Stomach (tissue), 4 donors: ENCODE data around the gene CHN2.

Experiments
- CTCF ChIP-seq, 7 experiments: fragments of 450-650 bp in 4 of 7; fragments of 200-600 bp in 3 of 7; sonication (generic) in 3 of 7; IDR thresholded peaks; one replicate each; pipeline ENCODE4 v1.5.1; 2016 to 2019; ENCODE audit warnings: antibody characterized with exemption in 7 of 7, control low read depth in 2 of 7, mild to moderate bottlenecking in 1 of 7
- POLR2A ChIP-seq, 4 donors: fragments of 450-650 bp; IDR thresholded peaks; one replicate each; pipeline ENCODE4 v1.6.1; 2016; ENCODE audit warnings: antibody characterized with exemption in 4 of 4, control low read depth in 2 of 4, mild to moderate bottlenecking in 1 of 4, moderate library complexity in 1 of 4

- no peak for TF ChIP-seq CTCF (IDR thresholded peaks at IDR 0.05)
- TF ChIP-seq POLR2A (IDR thresholded peaks at IDR 0.05): no peak
Observed at GRCh38 chr7:29500719-29501118, 306.1 kb downstream of the CHN2 start.
